Measurements from ENCODE around the gene HNRNPA2B1.
A peak's percentile ranks its signal among the peaks of the same experiment; 100 is the strongest.
"Not testable (repeated sequence)": the region's sequence is repeated elsewhere in the genome, so short reads cannot be mapped to it uniquely, and the experiment has no call there.

Gene HNRNPA2B1

DNA sequence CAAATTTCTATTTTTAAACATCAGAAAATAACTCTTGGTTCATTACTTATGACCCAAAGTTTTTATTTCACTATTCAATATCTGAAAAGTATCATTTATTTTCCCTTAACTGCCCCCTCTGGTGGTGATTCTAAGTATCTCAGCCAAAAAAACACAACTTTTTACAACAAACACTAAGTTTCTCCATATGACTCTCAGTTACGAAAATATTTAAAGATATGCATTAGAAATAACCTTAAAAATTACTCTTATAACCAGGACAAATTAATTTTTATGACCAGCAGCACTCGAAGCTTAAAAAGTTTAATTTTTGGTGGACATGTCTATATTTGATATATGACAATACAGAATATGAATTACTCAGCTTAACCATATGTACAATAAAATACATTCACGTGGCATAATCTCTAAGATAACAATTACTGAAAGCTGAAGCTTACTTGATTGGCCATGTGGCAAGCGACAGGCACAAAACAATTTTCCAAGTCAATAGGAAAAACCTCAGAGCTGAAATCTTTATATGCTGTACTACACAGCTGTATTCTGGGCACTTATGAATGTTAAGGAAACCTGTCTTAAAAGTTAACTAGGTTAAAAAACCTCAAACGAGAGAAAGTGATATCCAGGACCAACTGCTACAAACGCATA is 2.3 kb downstream of the HNRNPA2B1 start:
- ATAC-seq, result no peak

DNA sequence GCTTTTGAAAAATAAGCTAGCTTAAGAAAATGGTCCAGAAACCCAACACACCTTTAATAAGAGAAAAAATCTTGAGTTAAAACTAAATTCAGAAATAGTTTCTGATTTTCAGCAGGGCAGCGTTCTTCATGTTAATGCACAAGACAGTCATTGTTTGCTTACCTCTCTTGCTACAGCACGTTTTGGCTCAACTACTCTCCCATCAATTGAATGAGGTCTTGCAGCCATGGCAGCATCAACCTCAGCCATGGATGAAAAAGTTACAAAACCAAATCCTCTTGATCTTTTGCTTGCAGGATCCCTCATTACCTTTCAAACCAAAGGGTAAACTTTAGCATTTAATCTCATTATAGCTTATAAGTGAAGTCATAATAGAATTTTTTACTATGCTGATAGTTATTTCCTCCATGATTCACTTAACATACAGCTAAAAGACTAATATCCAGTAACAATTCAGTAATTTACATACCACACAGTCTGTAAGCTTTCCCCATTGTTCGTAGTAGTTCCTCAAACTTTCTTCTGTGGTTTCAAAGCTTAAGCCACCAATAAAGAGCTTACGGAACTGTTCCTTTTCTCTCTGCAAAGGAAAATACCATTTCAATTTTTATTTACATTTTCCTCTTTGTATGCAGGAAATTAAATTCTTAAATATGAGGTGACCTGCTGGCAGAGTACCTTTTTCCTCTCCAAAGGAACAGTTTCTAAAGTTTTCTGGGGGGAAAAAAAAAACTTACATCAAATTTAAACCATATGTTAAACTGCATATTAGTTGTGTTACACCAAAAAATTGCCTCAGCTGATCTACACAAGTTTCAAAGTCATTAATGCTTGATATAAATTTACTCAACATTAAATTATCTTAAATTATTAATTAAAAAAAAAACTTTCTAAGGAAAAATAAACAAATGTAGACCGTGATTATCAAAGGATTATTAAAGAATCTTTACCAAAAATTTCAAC is 3.1 kb downstream of the HNRNPA2B1 start:
- peak in 1 of 2 donors; percentile 24 for ATAC-seq

- ATAC-seq, result no peak
These were observed 4.5 kb downstream of the HNRNPA2B1 start for GRCh38 chr7:26195867-26196657.

GRCh38 chr7:26195182-26195581 is 5.4 kb downstream of the HNRNPA2B1 start:
- no peak for ATAC-seq

DNA sequence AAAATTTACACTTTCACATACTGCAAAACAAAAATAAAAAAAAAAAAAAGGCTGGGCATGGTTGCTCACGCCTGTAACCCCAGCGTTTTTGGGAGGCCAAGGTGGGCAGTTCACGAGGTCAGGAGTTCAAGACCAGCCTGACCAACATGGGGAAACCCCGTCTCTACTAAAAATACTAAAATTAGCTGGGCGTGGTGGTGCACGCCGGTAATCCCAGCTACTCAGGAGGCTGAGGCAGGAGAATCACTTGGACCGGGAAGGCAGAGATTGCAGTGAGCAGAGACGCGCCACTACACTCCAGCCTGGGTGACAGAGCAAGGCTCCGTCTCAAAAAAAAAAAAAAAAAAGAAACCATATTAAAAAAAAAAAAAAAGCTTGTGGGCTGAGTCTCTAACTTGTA is 5.8 kb downstream of the HNRNPA2B1 start:
- ATAC-seq, result not testable (repeated sequence)

- ATAC-seq, result no peak
These were observed 6.9 kb downstream of the HNRNPA2B1 start for GRCh38 chr7:26193432-26194207.

DNA sequence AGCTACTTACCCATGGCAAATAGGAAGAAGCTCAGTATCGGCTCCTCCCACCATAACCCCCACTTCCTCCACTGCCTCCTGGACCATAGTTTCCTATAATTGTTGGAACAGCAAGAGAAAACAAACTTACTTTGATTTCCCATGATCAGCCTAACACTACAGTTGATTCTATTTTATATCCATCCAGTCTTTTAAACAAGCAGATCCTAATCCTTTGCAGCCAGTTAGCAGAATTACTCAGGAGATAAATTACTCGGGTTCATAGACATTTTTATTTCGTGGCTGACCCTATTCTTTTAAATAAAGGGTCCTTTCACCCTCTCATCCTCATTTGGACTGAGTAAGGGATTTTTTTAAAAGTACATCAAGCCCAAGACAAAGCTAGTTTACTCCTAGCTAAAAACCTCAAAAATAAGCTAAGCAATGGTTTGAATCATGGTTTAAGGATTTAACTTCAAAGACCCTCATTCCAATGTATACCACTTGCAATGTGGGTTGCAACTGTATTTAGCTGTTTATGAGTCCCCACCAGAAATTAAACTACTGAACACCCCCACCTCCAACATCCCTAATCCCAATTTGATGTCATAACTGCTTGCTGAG is 8.0 kb downstream of the HNRNPA2B1 start:
- no peak for ATAC-seq

DNA sequence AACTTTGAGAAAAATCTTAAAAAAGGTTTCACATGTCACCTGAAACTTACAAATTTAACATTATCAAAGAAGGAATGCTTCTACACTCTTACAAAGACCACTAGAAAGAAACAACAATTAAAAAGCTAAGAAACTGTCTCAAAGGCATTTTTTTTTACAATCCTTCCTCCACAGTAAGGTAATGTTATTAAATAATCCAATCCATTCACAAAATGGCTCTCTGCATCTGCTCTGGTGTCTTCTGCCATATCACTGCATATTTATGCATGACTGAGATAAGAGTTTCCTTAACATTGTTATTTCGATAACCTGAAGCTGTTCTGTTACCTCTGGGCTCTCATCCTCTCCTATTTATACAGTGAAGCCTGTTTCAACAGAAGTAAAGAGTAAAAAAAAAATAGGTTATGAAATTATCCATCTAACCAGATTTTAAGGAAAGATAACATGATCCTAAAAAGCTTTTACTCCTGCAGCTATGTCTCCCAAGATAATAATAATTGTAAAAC is 8.5 kb downstream of the HNRNPA2B1 start:
- no peak for ATAC-seq

GRCh38 chr7:26191233-26191973 is 9.1 kb downstream of the HNRNPA2B1 start:
- ATAC-seq, result no peak

DNA sequence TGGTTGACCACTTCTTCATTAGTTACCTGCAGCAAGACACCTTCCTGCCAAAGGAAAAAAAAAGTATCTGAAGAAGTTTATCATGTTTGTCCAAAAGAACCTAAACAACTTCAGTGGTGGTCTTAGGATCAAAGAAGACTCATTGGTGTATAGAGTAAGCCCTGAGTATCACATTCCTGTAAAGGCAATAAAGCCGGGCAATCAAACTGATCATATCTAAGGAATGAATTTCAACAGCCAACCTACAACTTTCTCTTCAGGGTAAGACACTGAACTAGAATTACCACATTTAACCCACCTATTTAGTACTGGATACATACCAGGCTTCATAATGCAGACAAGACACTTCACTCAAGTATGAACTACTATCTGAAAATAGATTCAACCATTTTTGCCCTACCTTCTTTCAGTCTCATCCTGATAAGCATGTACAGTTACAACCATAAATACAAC is 10.1 kb downstream of the HNRNPA2B1 start:
- no peak for ATAC-seq

DNA sequence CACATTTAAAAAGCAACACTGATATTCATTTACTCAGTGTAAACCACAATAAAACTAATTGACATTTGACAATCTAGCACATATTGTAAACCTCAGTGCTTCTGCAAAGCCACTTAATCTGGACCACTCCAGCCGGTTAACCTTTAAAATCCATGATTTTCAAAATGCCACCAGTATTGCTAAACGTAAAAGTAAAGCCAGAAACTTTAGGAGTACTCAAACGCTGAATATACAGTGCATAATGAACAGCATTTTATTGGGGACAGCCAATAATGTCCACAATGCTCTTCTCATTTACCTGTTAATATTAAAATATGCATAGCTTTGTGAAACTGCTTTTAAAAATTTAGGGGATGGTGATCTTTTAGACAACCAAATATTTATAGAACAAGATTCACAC is 10.8 kb downstream of the HNRNPA2B1 start:
- ATAC-seq, result no peak

- ATAC-seq, result no peak
These were observed 11.5 kb downstream of the HNRNPA2B1 start for GRCh38 chr7:26188957-26189541.

DNA sequence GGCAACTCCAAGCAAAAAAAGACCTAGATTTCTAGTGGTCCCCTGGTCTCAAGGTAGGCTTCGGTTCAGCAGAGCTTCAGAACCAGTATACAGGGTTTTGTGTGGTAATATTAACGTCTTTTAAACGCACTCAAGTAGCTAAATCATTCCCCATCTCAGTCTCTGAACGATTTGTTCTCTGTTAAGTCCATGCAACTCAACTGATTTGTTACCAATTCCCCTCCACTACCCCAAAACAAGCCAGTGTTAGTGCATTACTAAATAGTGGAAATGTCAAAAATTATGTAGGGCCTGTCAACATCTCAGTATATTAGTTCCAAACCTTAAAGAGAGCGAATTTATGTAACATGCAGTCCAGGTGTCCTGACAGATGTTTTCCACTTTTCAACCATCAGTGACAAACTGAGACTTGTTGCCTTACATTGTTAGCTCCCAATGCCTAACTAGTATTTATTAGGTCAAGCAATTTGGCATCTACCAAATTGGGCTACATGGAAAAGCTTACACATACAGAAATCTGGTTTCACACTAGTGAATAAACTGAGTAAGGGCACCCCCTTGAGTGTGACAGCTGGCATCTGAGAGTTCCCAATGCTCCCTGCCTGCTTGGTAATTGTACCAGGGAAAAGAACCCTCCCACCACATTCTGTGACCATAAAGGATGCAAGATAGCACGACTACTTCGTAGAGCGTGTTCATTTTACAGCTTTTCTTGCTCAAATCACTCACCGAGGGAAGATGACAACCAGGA is 12.2 kb downstream of the HNRNPA2B1 start:
- ATAC-seq, result peak; percentile 4 to 5

GRCh38 chr7:26187380-26188205 is 13.0 kb downstream of the HNRNPA2B1 start:
- peak; percentile 12 to 15 for ATAC-seq

DNA sequence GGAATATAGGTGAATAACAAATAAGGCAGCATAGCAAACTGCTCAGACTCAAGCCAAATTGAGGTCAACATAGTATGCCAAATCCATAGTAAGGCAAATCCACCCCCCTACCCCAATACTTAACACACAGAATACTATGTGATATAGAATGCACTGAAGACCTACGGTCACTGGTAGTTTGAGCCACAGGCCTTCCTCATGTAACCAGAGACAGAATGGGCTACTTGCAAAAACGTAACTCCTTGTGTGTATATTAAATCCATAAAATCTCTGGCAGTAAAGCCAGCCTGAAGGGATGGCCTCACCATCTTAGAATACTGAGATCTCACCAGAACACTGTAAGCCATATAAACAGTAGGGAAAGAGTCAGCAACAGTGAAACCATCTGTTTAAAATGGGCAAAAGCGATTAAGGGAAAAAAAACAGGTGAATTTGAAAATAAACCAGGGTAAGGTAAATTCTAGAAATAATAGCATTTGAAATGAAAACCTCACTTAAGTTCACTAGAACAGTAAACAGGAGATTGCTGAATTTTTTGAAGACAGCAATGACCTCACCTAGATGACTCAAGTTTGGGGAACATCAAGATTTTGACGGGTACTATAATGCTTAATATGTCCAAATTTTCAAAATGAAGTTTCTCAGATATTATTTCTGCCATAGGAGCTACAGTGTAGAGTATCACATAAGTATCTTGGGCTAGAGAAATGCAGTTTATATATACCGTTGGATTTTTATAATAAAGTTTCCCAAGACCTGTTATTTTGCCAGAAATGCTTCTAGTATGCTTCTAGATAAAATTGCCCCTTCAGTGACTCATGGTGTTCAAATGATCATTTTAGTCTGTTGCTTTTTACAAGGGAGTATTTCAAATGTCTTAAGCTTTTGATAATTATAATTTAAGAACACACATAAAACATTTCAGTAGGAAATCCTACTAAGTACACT is 13.9 kb downstream of the HNRNPA2B1 start:
- ATAC-seq, result peak; percentile 28 to 43

- ATAC-seq, result no peak
These were observed 14.7 kb downstream of the HNRNPA2B1 start for GRCh38 chr7:26185844-26186180.

GRCh38 chr7:26185131-26185843 is 15.3 kb downstream of the HNRNPA2B1 start:
- ATAC-seq, result peak; percentile 51 to 60

Data from activated CD4-positive, CD25-positive, alpha-beta regulatory T cell treated with anti-CD3 and anti-CD28 coated beads, Interleukin-2, amount 50 U/mL, for 24 hours (primary cell).